Gastroesophageal sphincter (tissue), 4 donors: ENCODE measurements around the gene GGN. TPM values are rescaled to one million over a fixed set of nuclear protein-coding genes. Genes with fewer than 3 reads are reported as not detected.

ENCODE experiments used
- ATAC-seq: fragments of 150-250 bp; one replicate; pipeline ENCODE4 v1.9.1; 2016; ENCODE audit warnings: mild to moderate bottlenecking, moderate library complexity
- H3K27ac ChIP-seq, 4 donors: fragments of 200-600 bp; sonication (generic) in 3 of 4; 1 replicate in 3 of 4; 2 replicates in 1 of 4; pipeline ENCODE4 v1.5.1; 2016 to 2019
- H3K27me3 ChIP-seq: fragments of 200-600 bp; sonication (generic); one replicate; pipeline ENCODE4 v1.5.1; 2019
- H3K36me3 ChIP-seq, 2 donors: fragments of 200-600 bp; sonication (generic); one replicate each; pipeline ENCODE4 v1.5.1; 2019; ENCODE audit warnings: control low read depth in 1 of 2
- H3K4me1 ChIP-seq, 3 donors: fragments of 200-600 bp; sonication (generic); 1 replicate in 2 of 3; 2 replicates in 1 of 3; pipeline ENCODE4 v1.5.1; 2016 to 2019; ENCODE audit warnings: control low read depth in 2 of 3
- H3K4me3 ChIP-seq, 2 donors: fragments of 200-600 bp; sonication (generic); one replicate each; pipeline ENCODE4 v1.5.1; 2019; ENCODE audit warnings: mild to moderate bottlenecking in 1 of 2, moderate library complexity in 1 of 2
- H3K9me3 ChIP-seq, 3 donors: fragments of 200-600 bp; sonication (generic); one replicate each; pipeline ENCODE4 v1.5.1; 2017 to 2019; ENCODE audit warnings: control low read depth in 2 of 3
- CTCF ChIP-seq, 4 experiments: fragments of 200-600 bp in 2 of 4; fragments of 450-650 bp in 2 of 4; sonication (generic) in 1 of 4; IDR thresholded peaks; one replicate each; pipeline ENCODE4 v1.5.1; 2017 to 2019; ENCODE audit warnings: antibody characterized with exemption in 4 of 4, mild to moderate bottlenecking in 2 of 4, moderate library complexity in 2 of 4
- EP300 ChIP-seq: sonication (generic); formaldehyde crosslinking; IDR thresholded peaks from one replicate; pipeline ENCODE4 v1.6.1; 2017; ENCODE audit warnings: antibody characterized with exemption, mild to moderate bottlenecking
- POLR2A ChIP-seq, 2 donors: fragments of 450-650 bp; IDR thresholded peaks; one replicate each; pipeline ENCODE4 v1.6.1; 2017; ENCODE audit warnings: antibody characterized with exemption in 2 of 2, mild to moderate bottlenecking in 2 of 2, moderate library complexity in 1 of 2
- POLR2AphosphoS5 ChIP-seq: sonication (generic); formaldehyde crosslinking; IDR thresholded peaks from one replicate; pipeline ENCODE4 v1.6.1; 2017; ENCODE audit warnings: antibody characterized with exemption
- WGBS, 2 donors: methylation state at CpG; one replicate each; pipeline ENCODE4 v1.1.5; 2018; ENCODE audit warnings: low coverage in 1 of 2; 5-methylcytosine and 5-hydroxymethylcytosine counted together
- total RNA-seq, 4 donors: library from RNA; depleted of rRNA; stranded (reverse); fragments of >200 nt; gene quantifications; one replicate each; pipeline ENCODE4 v1.1.0, GENCODE V29; 2016

GGN gene
- total RNA-seq, 4 donors from 2014 or later, result 0.12 TPM; not detected in 3

DNA sequence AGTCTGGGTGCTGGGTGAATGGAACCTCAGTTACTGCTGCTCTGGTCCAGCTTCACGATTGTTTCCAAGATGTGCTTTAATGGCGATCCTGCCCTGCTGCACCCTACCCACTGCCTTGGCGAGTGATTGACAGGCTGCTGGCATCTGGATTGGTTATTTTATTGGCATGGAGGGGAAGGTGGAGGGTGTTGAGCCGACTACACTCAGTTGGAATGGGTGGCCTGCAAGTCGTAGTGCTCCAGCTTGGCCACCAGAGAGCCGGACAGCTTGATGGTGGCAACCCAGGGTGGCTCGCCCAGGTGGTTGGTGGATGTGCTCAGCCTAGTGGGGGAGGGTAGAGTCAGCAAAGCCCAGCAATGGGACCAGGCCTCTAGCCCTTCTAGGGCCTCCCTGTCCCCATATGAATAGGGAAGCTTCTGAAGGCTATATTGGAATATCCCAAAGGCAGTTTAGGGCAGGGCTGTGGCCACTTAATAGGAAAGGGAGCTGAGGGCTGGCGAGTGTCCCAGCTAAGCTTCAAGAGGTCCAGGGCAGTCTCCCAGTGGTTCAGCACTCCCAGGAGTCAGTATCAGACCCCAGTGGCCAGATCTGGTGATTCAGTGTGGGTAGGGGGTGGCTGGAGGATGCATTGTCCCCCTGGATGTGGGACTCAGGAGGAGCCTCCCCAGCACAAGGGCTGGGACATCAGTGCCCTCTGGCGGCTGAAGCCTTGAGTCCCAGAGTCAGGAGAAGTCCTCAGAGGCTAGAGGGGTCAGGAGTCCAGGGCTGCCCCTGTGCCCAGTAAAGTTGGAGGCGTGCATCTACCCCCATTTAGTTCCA lies 3.4 kb downstream of the GGN start:
- H3K4me1 ChIP-seq, result peaks cover 0 to 36% (median 26%) of the 10 kb centered on the region in 3 donors
- no peaks in the 10 kb centered on the region for H3K9me3 ChIP-seq
- no CpG with 5 or more reads among the region's 10 CpGs for WGBS, 2 donors
- no peak overlapping the region for H3K4me3 ChIP-seq
- H3K27ac ChIP-seq, result no peak overlapping the region
- H3K36me3 ChIP-seq, result peaks cover 0 to 73% of the 10 kb centered on the region in 2 donors
- ATAC-seq, result no peak
- peaks cover 64% of the 10 kb centered on the region for H3K27me3 ChIP-seq
- TF ChIP-seq EP300 (no peak), CTCF (IDR thresholded peaks at IDR 0.05) (no peak), POLR2A (IDR thresholded peaks at IDR 0.05) (no peak), POLR2AphosphoS5 (no peak)

DNA sequence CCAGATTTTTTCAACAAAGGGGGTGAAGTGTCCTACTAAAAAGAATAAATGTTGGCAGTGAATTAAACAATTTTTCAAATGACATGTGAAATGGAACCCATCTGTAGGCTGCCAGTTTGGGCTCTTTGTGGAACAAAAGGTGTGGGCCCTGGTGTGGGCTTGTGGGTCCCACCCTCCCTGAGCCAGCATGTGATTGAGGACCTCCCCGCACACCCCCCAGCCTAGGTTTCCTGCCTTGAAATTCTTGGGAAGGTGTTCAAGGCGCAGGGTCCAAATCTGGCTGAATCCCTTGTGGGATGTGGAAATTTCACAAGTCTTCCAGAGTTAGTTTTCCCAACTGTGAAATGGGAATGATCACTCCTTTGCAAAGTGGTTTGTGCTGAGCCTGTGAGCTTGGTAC lies 4.1 kb downstream of the GGN start:
- no peak overlapping the region for H3K4me3 ChIP-seq
- peaks cover 58% of the 10 kb centered on the region for H3K27me3 ChIP-seq
- H3K9me3 ChIP-seq, result no peaks in the 10 kb centered on the region
- H3K27ac ChIP-seq, result no peak overlapping the region
- TF ChIP-seq CTCF (IDR thresholded peaks at IDR 0.05) (no peak), POLR2A (IDR thresholded peaks at IDR 0.05) (no peak), EP300 (no peak), POLR2AphosphoS5 (no peak)
- peaks cover 0 to 30% (median 19%) of the 10 kb centered on the region in 3 donors for H3K4me1 ChIP-seq
- WGBS, 2 donors, result 92% methylated on average over 2 of the region's 2 CpGs; no CpG with 5 or more reads in 1 of the 2 donors
- H3K36me3 ChIP-seq, result peaks cover 0 to 80% of the 10 kb centered on the region in 2 donors
- ATAC-seq, result no peak

GRCh38 chr19:38383184-38383583 lies 4.7 kb downstream of the GGN start:
- no peak for ATAC-seq
- TF ChIP-seq POLR2AphosphoS5 (no peak), POLR2A (IDR thresholded peaks at IDR 0.05) (no peak), CTCF (IDR thresholded peaks at IDR 0.05) (no peak), EP300 (no peak)
- H3K27me3 ChIP-seq, result peaks cover 53% of the 10 kb centered on the region
- peaks cover 0 to 24% (median 14%) of the 10 kb centered on the region in 3 donors for H3K4me1 ChIP-seq
- no peaks in the 10 kb centered on the region for H3K9me3 ChIP-seq
- peaks cover 0 to 84% of the 10 kb centered on the region in 2 donors for H3K36me3 ChIP-seq
- H3K27ac ChIP-seq, result no peak overlapping the region
- WGBS, 2 donors, result 70% methylated on average over 2 of the region's 10 CpGs; no CpG with 5 or more reads in 1 of the 2 donors
- no peak overlapping the region for H3K4me3 ChIP-seq

DNA sequence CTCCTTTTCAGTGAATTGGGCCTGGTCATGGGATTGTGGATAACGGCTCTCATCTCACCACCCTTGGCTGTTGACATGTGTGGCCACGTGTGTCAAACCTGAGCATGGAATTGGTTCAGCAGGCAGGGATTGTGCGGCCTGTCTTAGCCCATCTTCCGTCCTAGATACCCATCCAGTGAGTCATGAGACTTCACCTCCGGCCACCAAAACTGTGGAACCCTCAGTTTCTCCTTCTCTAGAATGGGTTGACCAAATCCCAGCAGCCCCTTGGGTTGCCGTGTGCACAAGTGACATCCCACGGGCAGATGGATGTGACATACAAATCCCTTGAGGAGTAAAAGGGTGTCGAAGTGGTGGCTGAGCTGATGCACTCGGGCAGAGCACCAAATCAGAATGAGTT lies 6.7 kb downstream of the GGN start:
- H3K27ac ChIP-seq, result no peak overlapping the region
- ATAC-seq, result no peak

More for the DNA sequence above, 6.7 kb downstream of the GGN start:
- Histone ChIP-seq H3K27me3 (peaks cover 40% of the 10 kb centered on the region), H3K4me1 (peaks cover under 1 to 18% (median 7%) of the 10 kb centered on the region in 3 donors), H3K4me3 (no peak overlapping the region), H3K9me3 (no peaks in the 10 kb centered on the region), H3K36me3 (peaks cover 0 to 98% of the 10 kb centered on the region in 2 donors)
- TF ChIP-seq POLR2AphosphoS5 (no peak), CTCF (IDR thresholded peaks at IDR 0.05) (no peak), POLR2A (IDR thresholded peaks at IDR 0.05) (no peak), EP300 (no peak)
- 86 to 95% methylated on average over 4 to 6 of the region's 9 CpGs for WGBS, 2 donors
